CD4-positive, alpha-beta T cell (primary cell): ENCODE data around the gene CHD9NB. TPM values are rescaled to one million over a fixed set of nuclear protein-coding genes. Genes with fewer than 3 reads are reported as not detected.

Source experiments
- ATAC-seq: fragments of 200-7000 bp; cut with Tn5 transposase; one replicate; pipeline ENCODE4 v1.10.0; 2022; ENCODE audit warnings: mild to moderate bottlenecking; ENCODE audit not compliant: poor library complexity
- CTCF ChIA-PET: fragments of 350-600 bp; sonication (Branson Sonifier 250); formaldehyde crosslinking; loops from one replicate; lab custom pipeline; 2021; ENCODE audit warnings: antibody characterized with exemption, inconsistent platforms; lab: Charles Lee
- POLR2A ChIA-PET: fragments of 350-600 bp; sonication (Branson Sonifier 250); formaldehyde crosslinking; loops from one replicate; lab custom pipeline; 2021; ENCODE audit warnings: antibody characterized with exemption, inconsistent platforms; lab: Charles Lee
- DNase-seq, 14 experiments: peaks; one replicate each; pipeline ENCODE4 v3.0.0-alpha.2; 2013 to 2020; ENCODE audit warnings: mixed read lengths in 2 of 14
- H3K27ac ChIP-seq, 2 donors: one replicate each; pipeline versions ENCODE4 v1.5.1 to v1.7.0; 2013; ENCODE audit warnings: low read length in 2 of 2, low read depth in 1 of 2, mild to moderate bottlenecking in 1 of 2
- H3K27me3 ChIP-seq, 2 experiments: 1 replicate in 1 of 2; 2 replicates in 1 of 2; pipeline versions ENCODE4 v1.6.1 to v1.7.0; 2013; ENCODE audit warnings: low read length in 2 of 2, control low read depth in 1 of 2, mild to moderate bottlenecking in 1 of 2, moderate library complexity in 1 of 2; ENCODE audit not compliant: insufficient read depth in 2 of 2, control insufficient read depth in 1 of 2
- H3K36me3 ChIP-seq: one replicate; pipeline ENCODE4 v1.6.1; 2013; ENCODE audit warnings: low read length, control low read depth; ENCODE audit not compliant: insufficient read depth
- H3K4me1 ChIP-seq: one replicate; pipeline ENCODE4 v1.6.1; 2013; ENCODE audit warnings: low read length, control low read depth; ENCODE audit not compliant: insufficient read depth
- H3K4me3 ChIP-seq: one replicate; pipeline ENCODE4 v1.5.1; 2013; ENCODE audit warnings: mild to moderate bottlenecking, low read length, moderate library complexity
- H3K9me3 ChIP-seq, 2 experiments: 1 replicate in 1 of 2; 2 replicates in 1 of 2; pipeline versions ENCODE4 v1.6.1 to v1.7.0; 2013; ENCODE audit warnings: low read length in 2 of 2, mild to moderate bottlenecking in 2 of 2, control low read depth in 1 of 2, moderate library complexity in 1 of 2; ENCODE audit not compliant: control insufficient read depth in 1 of 2, insufficient read depth in 1 of 2
- H3K27ac Mint-ChIP-seq: one replicate; pipeline ENCODE4 v1.8.0; 2020; ENCODE audit warnings: mixed read lengths
- H3K27me3 Mint-ChIP-seq: one replicate; pipeline ENCODE4 v1.8.0; 2021; ENCODE audit warnings: mixed read lengths
- H3K36me3 Mint-ChIP-seq: one replicate; pipeline ENCODE4 v1.8.0; 2021; ENCODE audit warnings: low read depth, mixed read lengths
- H3K4me1 Mint-ChIP-seq: one replicate; pipeline ENCODE4 v1.8.0; 2021; ENCODE audit warnings: low read depth, mixed read lengths
- H3K4me3 Mint-ChIP-seq: one replicate; pipeline ENCODE4 v1.8.0; 2020; ENCODE audit warnings: mild to moderate bottlenecking, mixed read lengths
- H3K9me3 Mint-ChIP-seq: one replicate; pipeline ENCODE4 v1.8.0; 2020; ENCODE audit warnings: mixed read lengths
- CTCF ChIP-seq: fragments of 200-600 bp; IDR thresholded peaks from one replicate; pipeline ENCODE4 v1.8.0; 2022; ENCODE audit warnings: antibody characterized with exemption, mild to moderate bottlenecking
- intact Hi-C, 2 experiments: fragments of 100-400 bp; cut with DNase I in 1 of 2; cut with micrococcal nuclease in 1 of 2; formaldehyde crosslinking; loops; one replicate each; pipeline versions ENCODE4 v1.15.1 to v1.9.0; 2023 to 2025; cut with DNase I, micrococcal nuclease
- total RNA-seq, 174 experiments: library from RNA in 2 of 174; stranded (reverse) in 2 of 174; gene quantifications; one replicate each; pipeline ENCODE4 v1.2.3 and lab custom pipeline; 2021 to 2026

The CHD9NB gene
- total RNA-seq, 2 experiments from 2014 or later: not detected

GRCh38 chr16:52993179-52993578 lies 59.5 kb downstream of the CHD9NB start:
- Mint-ChIP-seq H3K27ac (no peak overlapping the region), H3K36me3 (no peaks in the 10 kb centered on the region)

GRCh38 chr16:52991572-52991971 lies 61.1 kb downstream of the CHD9NB start:
- H3K27ac ChIP-seq: no peak overlapping the region
- no peaks in the 10 kb centered on the region for H3K36me3 ChIP-seq
- intact Hi-C loops: no loop called here
- no peak overlapping the region for H3K27ac Mint-ChIP-seq
- no peak overlapping the region for H3K4me3 Mint-ChIP-seq
- DNase-seq (no peak), ATAC-seq (no peak)
- no peaks in the 10 kb centered on the region for H3K36me3 Mint-ChIP-seq
- no peaks in the 10 kb centered on the region for H3K4me1 Mint-ChIP-seq
- TF ChIP-seq CTCF: no peak
- no peaks in the 10 kb centered on the region for H3K9me3 ChIP-seq
- H3K4me1 ChIP-seq: no peaks in the 10 kb centered on the region
- no peak overlapping the region for H3K4me3 ChIP-seq
- no peaks in the 10 kb centered on the region for H3K9me3 Mint-ChIP-seq
- POLR2A ChIA-PET: no interaction called here
- CTCF ChIA-PET: no interaction called here
- H3K27me3 ChIP-seq: peaks cover 0 to 2% of the 10 kb centered on the region in 2 experiments
- H3K27me3 Mint-ChIP-seq: peaks cover 1% of the 10 kb centered on the region

More at GRCh38 chr16:52993179-52993578, 59.5 kb downstream of the CHD9NB start:
- DNase-seq: no peak
- Mint-ChIP-seq H3K4me3 (no peak overlapping the region), H3K9me3 (no peaks in the 10 kb centered on the region), H3K4me1 (no peaks in the 10 kb centered on the region), H3K27me3 (peaks cover 4% of the 10 kb centered on the region)
- ChIA-PET CTCF (no interaction called here), POLR2A (no interaction called here)
- no peak overlapping the region for H3K4me3 ChIP-seq
- no peak for TF ChIP-seq CTCF
- no peaks in the 10 kb centered on the region for H3K9me3 ChIP-seq
- no peak overlapping the region for H3K27ac ChIP-seq
- no peaks in the 10 kb centered on the region for H3K36me3 ChIP-seq
- H3K4me1 ChIP-seq: no peaks in the 10 kb centered on the region
- intact Hi-C loops: no loop called here
- H3K27me3 ChIP-seq: peaks cover 0 to 2% of the 10 kb centered on the region in 2 experiments
- no peak for ATAC-seq

Other genes starting within 250 kb of the CHD9NB start
- 10 to 100 TPM; 28.2 to 28.8 TPM for gene CHD9, start 2.1 kb upstream of the CHD9NB start, total RNA-seq